Endothelial cell (in vitro differentiated cells): ENCODE measurements around the gene MORC1. TPM values are rescaled to one million over a fixed set of nuclear protein-coding genes. Genes with fewer than 3 reads are reported as not detected.

Experiments used
- DNase-seq: peaks from one replicate; pipeline ENCODE4 v3.0.0; 2021; ENCODE audit warnings: low spot score
- H3K27ac Mint-ChIP-seq: one replicate; pipeline ENCODE4 v1.8.0; 2021; ENCODE audit warnings: mixed read lengths, inconsistent platforms; ENCODE audit not compliant: unreplicated experiment
- H3K27me3 Mint-ChIP-seq: one replicate; pipeline ENCODE4 v1.8.0; 2021; ENCODE audit warnings: mild to moderate bottlenecking, moderate library complexity, mixed read lengths, inconsistent platforms; ENCODE audit not compliant: unreplicated experiment
- H3K36me3 Mint-ChIP-seq: one replicate; pipeline ENCODE4 v1.8.0; 2021; ENCODE audit warnings: mild to moderate bottlenecking, low read depth, mixed read lengths, inconsistent platforms; ENCODE audit not compliant: unreplicated experiment
- H3K4me1 Mint-ChIP-seq: one replicate; pipeline ENCODE4 v1.8.0; 2021; ENCODE audit warnings: mild to moderate bottlenecking, mixed read lengths, inconsistent platforms; ENCODE audit not compliant: unreplicated experiment
- H3K4me3 Mint-ChIP-seq: one replicate; pipeline ENCODE4 v1.8.0; 2021; ENCODE audit warnings: mild to moderate bottlenecking, mixed read lengths, inconsistent platforms; ENCODE audit not compliant: unreplicated experiment
- H3K9me3 Mint-ChIP-seq: one replicate; pipeline ENCODE4 v1.8.0; 2021; ENCODE audit warnings: mixed read lengths, inconsistent platforms; ENCODE audit not compliant: unreplicated experiment
- CTCF ChIP-seq: fragments of 200-600 bp; sonication (generic); IDR thresholded peaks from one replicate; pipeline ENCODE4 v1.5.0; 2021; ENCODE audit warnings: antibody characterized with exemption; ENCODE audit not compliant: unreplicated experiment
- total RNA-seq: library from RNA; stranded (reverse); fragmentation: NEBNext Ultra II Directional; extraction: Animal tissue kit (Norgen Biotek cat#: 25700); gene quantifications from one replicate; pipeline ENCODE4 v1.2.1, GENCODE V29; 2021; ENCODE audit not compliant: unreplicated experiment

MORC1 gene
- total RNA-seq, 1 donor from 2014 or later = 0.10 TPM

DNA sequence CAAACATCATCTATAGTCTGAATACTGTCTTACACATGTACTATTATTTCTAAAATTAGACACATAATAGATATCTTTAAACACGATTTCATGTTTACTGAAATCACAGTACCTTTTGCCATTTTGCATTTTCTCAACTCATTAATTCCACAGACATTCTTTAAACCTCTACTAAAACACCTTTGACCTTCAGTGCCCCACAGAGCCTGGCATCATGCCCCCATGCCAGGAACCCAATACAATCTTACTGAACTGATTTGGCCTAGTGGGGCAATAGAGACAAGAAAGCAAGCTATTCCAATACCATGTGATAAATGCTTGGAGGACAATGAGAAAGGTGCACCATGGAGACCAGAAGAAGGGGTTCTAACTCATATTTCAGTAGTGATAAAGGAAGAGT, 144.9 kb downstream of the MORC1 start:
- peaks cover 6% of the 10 kb centered on the region for H3K4me1 Mint-ChIP-seq
- TF ChIP-seq CTCF = no peak
- H3K27me3 Mint-ChIP-seq = no peaks in the 10 kb centered on the region
- H3K4me3 Mint-ChIP-seq = no peak overlapping the region
- no peaks in the 10 kb centered on the region for H3K9me3 Mint-ChIP-seq
- no peak for DNase-seq
- no peaks in the 10 kb centered on the region for H3K36me3 Mint-ChIP-seq
- no peak overlapping the region for H3K27ac Mint-ChIP-seq

GRCh38 chr3:108972482-108972881, 145.5 kb downstream of the MORC1 start:
- no peaks in the 10 kb centered on the region for H3K27me3 Mint-ChIP-seq
- DNase-seq = no peak
- no peak overlapping the region for H3K27ac Mint-ChIP-seq
- no peak for TF ChIP-seq CTCF
- no peak overlapping the region for H3K4me3 Mint-ChIP-seq
- H3K36me3 Mint-ChIP-seq = no peaks in the 10 kb centered on the region
- no peaks in the 10 kb centered on the region for H3K9me3 Mint-ChIP-seq
- peaks cover 6% of the 10 kb centered on the region for H3K4me1 Mint-ChIP-seq

DNA sequence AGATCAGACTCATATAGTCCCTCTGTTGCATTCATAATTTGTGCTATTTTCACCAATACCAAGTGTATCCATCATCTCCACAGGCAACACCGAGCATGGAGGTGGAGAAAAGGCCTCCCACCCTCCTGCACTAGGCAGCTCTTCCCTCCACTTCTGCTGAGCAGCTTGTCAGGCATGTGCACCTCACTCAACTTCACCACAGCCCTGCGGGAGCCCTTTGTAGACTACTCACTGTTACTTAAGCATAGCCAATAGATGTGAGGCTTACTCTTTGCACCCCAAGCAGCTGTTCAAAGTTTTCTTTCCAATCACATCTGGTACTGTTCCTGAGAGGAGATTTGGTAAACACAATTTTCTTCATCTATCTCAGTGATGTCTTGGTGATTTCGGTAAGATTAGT, 147.4 kb downstream of the MORC1 start:
- Mint-ChIP-seq H3K4me3 (no peak overlapping the region), H3K27ac (no peak overlapping the region), H3K9me3 (no peaks in the 10 kb centered on the region), H3K27me3 (no peaks in the 10 kb centered on the region), H3K36me3 (no peaks in the 10 kb centered on the region), H3K4me1 (peaks cover 6% of the 10 kb centered on the region)
- no peak for TF ChIP-seq CTCF
- DNase-seq = no peak

- H3K27ac Mint-ChIP-seq = no peak overlapping the region
- peaks cover 6% of the 10 kb centered on the region for H3K4me1 Mint-ChIP-seq
- DNase-seq = no peak
- H3K27me3 Mint-ChIP-seq = no peaks in the 10 kb centered on the region
- TF ChIP-seq CTCF = no peak
- H3K9me3 Mint-ChIP-seq = no peaks in the 10 kb centered on the region
- no peaks in the 10 kb centered on the region for H3K36me3 Mint-ChIP-seq
- H3K4me3 Mint-ChIP-seq = no peak overlapping the region
Observed at GRCh38 chr3:108966773-108967172, 151.2 kb downstream of the MORC1 start.

GRCh38 chr3:108959017-108959416, 158.9 kb downstream of the MORC1 start:
- Mint-ChIP-seq H3K27ac (no peak overlapping the region), H3K9me3 (no peaks in the 10 kb centered on the region), H3K27me3 (no peaks in the 10 kb centered on the region), H3K36me3 (no peaks in the 10 kb centered on the region), H3K4me1 (no peaks in the 10 kb centered on the region), H3K4me3 (no peak overlapping the region)
- no peak for DNase-seq
- no peak for TF ChIP-seq CTCF
